H1 (cell line): ENCODE results near the gene TDRD9. TPM values are rescaled to one million over a fixed set of nuclear protein-coding genes. Genes with fewer than 3 reads are reported as not detected.

Experiments
- CTCF ChIA-PET: fragments of 300-600 bp; sonication (Branson Sonifier 250); formaldehyde crosslinking; loops from one replicate; lab custom pipeline; 2021; ENCODE audit not compliant: partially characterized antibody; lab: Charles Lee
- POLR2A ChIA-PET: fragments of 300-600 bp; sonication (Branson Sonifier 250); formaldehyde crosslinking; loops from one replicate; lab custom pipeline; 2021; ENCODE audit warnings: inconsistent platforms; ENCODE audit not compliant: partially characterized antibody; lab: Charles Lee
- DNase-seq, 2 experiments: peaks; one replicate each; pipeline versions ENCODE4 v3.0.0 to v3.0.0-alpha.2; 2010 to 2022; ENCODE audit warnings: low spot score in 2 of 2, low read depth in 1 of 2, mixed read lengths in 1 of 2
- FAIRE-seq: peaks from 2 replicates; lab custom pipeline; 2011; peaks lifted over from hg19 to GRCh38; lab: Jason Lieb, UNC
- H2AFZ ChIP-seq: 2 replicates; pipeline ENCODE4 v1.8.1; 2012; ENCODE audit warnings: low read length, inconsistent platforms
- H2AK5ac ChIP-seq: 2 replicates; pipeline ENCODE4 v1.6.1; 2013; ENCODE audit warnings: low read depth, low read length
- H2BK120ac ChIP-seq: replicated peaks from 2 replicates; pipeline ENCODE3; 2013; ENCODE audit warnings: low read depth, low read length, inconsistent platforms
- H2BK12ac ChIP-seq: 2 replicates; pipeline ENCODE4 v1.6.1; 2013; ENCODE audit warnings: low read depth, low read length
- H2BK15ac ChIP-seq: 2 replicates; pipeline ENCODE4 v1.6.1; 2013; ENCODE audit warnings: low read length
- H2BK20ac ChIP-seq: 2 replicates; pipeline ENCODE4 v1.6.1; 2013; ENCODE audit warnings: low read length
- H2BK5ac ChIP-seq: 2 replicates; pipeline ENCODE4 v1.6.1; 2013; ENCODE audit warnings: low read depth, low read length
- H3K14ac ChIP-seq: 2 replicates; pipeline ENCODE4 v1.6.1; 2013; ENCODE audit warnings: inconsistent platforms; ENCODE audit not compliant: insufficient read length
- H3K18ac ChIP-seq: 2 replicates; pipeline ENCODE4 v1.6.1; 2013; ENCODE audit warnings: low read length; ENCODE audit errors: extremely low read depth
- H3K23ac ChIP-seq: 2 replicates; pipeline ENCODE4 v1.6.1; 2013; ENCODE audit warnings: inconsistent platforms; ENCODE audit not compliant: insufficient read length
- H3K23me2 ChIP-seq: 2 replicates; pipeline ENCODE4 v1.6.1; 2013; ENCODE audit warnings: low read depth, low read length
- H3K27ac ChIP-seq: 2 replicates; pipeline ENCODE4 v1.6.1; 2011; ENCODE audit warnings: low read depth, low read length, inconsistent platforms
- H3K27me3 ChIP-seq, 4 experiments: replicated peaks in 1 of 4; 1 replicate in 1 of 4; 2 replicates in 3 of 4; pipeline versions ENCODE4 v1.6.1 to v1.8.1; 2011 to 2013; ENCODE audit warnings: low read length in 3 of 4, mild to moderate bottlenecking in 3 of 4, inconsistent platforms in 2 of 4, mixed read lengths in 2 of 4, moderate library complexity in 1 of 4; ENCODE audit not compliant: control insufficient read depth in 3 of 4, insufficient read depth in 3 of 4; ENCODE audit errors: extremely low read depth in 1 of 4
- H3K36me3 ChIP-seq, 4 experiments: 2 replicates each; pipeline versions ENCODE4 v1.6.1 to v1.8.1; 2011 to 2013; ENCODE audit warnings: mild to moderate bottlenecking in 4 of 4, low read length in 3 of 4, moderate library complexity in 2 of 4, control low read depth in 1 of 4, inconsistent platforms in 1 of 4; ENCODE audit not compliant: insufficient read depth in 4 of 4, control insufficient read depth in 2 of 4
- H3K4ac ChIP-seq: replicated peaks from 2 replicates; pipeline ENCODE3; 2013; ENCODE audit warnings: low read length, low read depth, mixed read lengths, inconsistent platforms; ENCODE audit not compliant: insufficient read length
- H3K4me1 ChIP-seq, 4 experiments: replicated peaks in 1 of 4; 1 replicate in 1 of 4; 2 replicates in 3 of 4; pipeline versions ENCODE4 v1.6.1 to v1.8.1; 2011 to 2013; ENCODE audit warnings: low read length in 3 of 4, inconsistent platforms in 2 of 4, mixed read lengths in 1 of 4; ENCODE audit not compliant: insufficient read depth in 4 of 4, control insufficient read depth in 3 of 4
- H3K4me2 ChIP-seq, 2 experiments: 2 replicates each; pipeline versions ENCODE4 v1.6.1 to v1.8.1; 2011 to 2013; ENCODE audit warnings: low read depth in 2 of 2, low read length in 2 of 2, control low read depth in 1 of 2, inconsistent platforms in 1 of 2, mild to moderate bottlenecking in 1 of 2; ENCODE audit not compliant: insufficient read depth in 1 of 2
- H3K4me3 ChIP-seq, 4 experiments: fragments of 200-600, 300-600 bp in 1 of 4; sonication (generic), shearing (Covaris generic), sonication (Bioruptor Twin) in 1 of 4; 2 replicates each; pipeline versions ENCODE4 v1.5.1 to v1.8.1; 2011 to 2016; ENCODE audit warnings: low read length in 4 of 4, low read depth in 3 of 4, control low read depth in 2 of 4, inconsistent platforms in 2 of 4, mild to moderate bottlenecking in 2 of 4, mixed read lengths in 1 of 4, moderate library complexity in 1 of 4; ENCODE audit not compliant: insufficient read depth in 2 of 4; ENCODE audit errors: extremely low read depth in 1 of 4
- H3K56ac ChIP-seq: replicated peaks from 2 replicates; pipeline ENCODE3; 2013; ENCODE audit warnings: low read depth, mild to moderate bottlenecking, mixed read lengths, low read length, inconsistent platforms; ENCODE audit not compliant: insufficient read length
- H3K79me1 ChIP-seq: 2 replicates; pipeline ENCODE4 v1.6.1; 2013; ENCODE audit warnings: low read depth, low read length, control low read depth
- H3K79me2 ChIP-seq, 2 experiments: 2 replicates each; pipeline versions ENCODE4 v1.6.1 to v1.8.1; 2012 to 2013; ENCODE audit warnings: low read length in 2 of 2, mild to moderate bottlenecking in 2 of 2, inconsistent platforms in 1 of 2; ENCODE audit not compliant: insufficient read depth in 2 of 2, control insufficient read depth in 1 of 2
- H3K9ac ChIP-seq, 4 experiments: replicated peaks in 1 of 4; 1 replicate in 1 of 4; 2 replicates in 3 of 4; pipeline versions ENCODE4 v1.6.1 to v1.8.1; 2011 to 2013; ENCODE audit warnings: low read depth in 3 of 4, low read length in 3 of 4, control low read depth in 2 of 4, mild to moderate bottlenecking in 2 of 4, moderate library complexity in 2 of 4, inconsistent platforms in 1 of 4; ENCODE audit errors: extremely low read depth in 1 of 4
- H3K9me3 ChIP-seq, 2 experiments: 2 replicates each; pipeline versions ENCODE4 v1.6.1 to v1.8.1; 2012 to 2013; ENCODE audit warnings: mild to moderate bottlenecking in 2 of 2, moderate library complexity in 2 of 2, control low read depth in 1 of 2, inconsistent platforms in 1 of 2, low read depth in 1 of 2, low read length in 1 of 2, mixed read lengths in 1 of 2; ENCODE audit not compliant: insufficient read depth in 2 of 2
- H4K20me1 ChIP-seq, 2 experiments: replicated peaks in 1 of 2; 2 replicates each; pipeline versions ENCODE3 to v1.8.1; 2011 to 2013; ENCODE audit warnings: inconsistent platforms in 2 of 2, low read length in 2 of 2, mild to moderate bottlenecking in 1 of 2; ENCODE audit not compliant: insufficient read depth in 2 of 2, control insufficient read depth in 1 of 2
- H4K5ac ChIP-seq: 2 replicates; pipeline ENCODE4 v1.6.1; 2013; ENCODE audit warnings: low read length, low read depth, mixed read lengths, inconsistent platforms; ENCODE audit not compliant: insufficient read length
- H4K8ac ChIP-seq: 2 replicates; pipeline ENCODE4 v1.8.0; 2013; ENCODE audit warnings: mild to moderate bottlenecking, moderate library complexity, low read length, inconsistent platforms; ENCODE audit not compliant: insufficient read depth; ENCODE audit errors: extremely low read depth
- H4K91ac ChIP-seq: replicated peaks from 2 replicates; pipeline ENCODE3; 2013; ENCODE audit warnings: low read length, mixed read lengths, inconsistent platforms; ENCODE audit not compliant: insufficient read length
- BRCA1 ChIP-seq: IDR thresholded peaks from 2 replicates; pipeline ENCODE4 v1.6.1; 2012; ENCODE audit warnings: low read depth, low read length, improper control_type of control experiment
- CHD2 ChIP-seq: IDR thresholded peaks from 2 replicates; pipeline ENCODE4 v1.6.1; 2012; ENCODE audit warnings: low read length, improper control_type of control experiment
- EP300 ChIP-seq, 2 experiments: IDR thresholded peaks; 1 replicate in 1 of 2; 2 replicates in 1 of 2; pipeline ENCODE4 v1.6.1; 2011 to 2012; ENCODE audit warnings: low read depth in 2 of 2, low read length in 2 of 2, mild to moderate bottlenecking in 2 of 2, borderline replicate concordance in 1 of 2, inconsistent platforms in 1 of 2, moderate library complexity in 1 of 2
- GABPA ChIP-seq: IDR thresholded peaks from 2 replicates; pipeline ENCODE4 v1.6.1; 2011; ENCODE audit warnings: mild to moderate bottlenecking, low read length, moderate library complexity, borderline replicate concordance; ENCODE audit not compliant: insufficient read depth
- NANOG ChIP-seq: IDR thresholded peaks from 2 replicates; pipeline ENCODE4 v1.6.1; 2011; ENCODE audit warnings: low read length, low read depth, mild to moderate bottlenecking, inconsistent platforms; ENCODE audit not compliant: insufficient read depth, poor library complexity, severe bottlenecking
- RAD21 ChIP-seq, 2 experiments: IDR thresholded peaks in 1 of 2; conservative IDR thresholded peaks in 1 of 2; 2 replicates each; pipeline ENCODE4 v1.6.1; 2011; ENCODE audit warnings: low read depth in 2 of 2, low read length in 2 of 2, improper control_type of control experiment in 1 of 2, inconsistent platforms in 1 of 2, mild to moderate bottlenecking in 1 of 2, moderate library complexity in 1 of 2
- RXRA ChIP-seq: IDR thresholded peaks from 2 replicates; pipeline ENCODE4 v1.6.1; 2011; ENCODE audit warnings: low read depth, mild to moderate bottlenecking, low read length, moderate library complexity; ENCODE audit not compliant: insufficient read depth
- SIRT6 ChIP-seq: IDR thresholded peaks from one replicate; pipeline ENCODE4 v1.7.1; 2012; ENCODE audit warnings: low read length, inconsistent platforms
- SP4 ChIP-seq: IDR thresholded peaks from 2 replicates; pipeline ENCODE4 v1.6.1; 2012; ENCODE audit warnings: low read length, inconsistent platforms
- TBP ChIP-seq: IDR thresholded peaks from 2 replicates; pipeline ENCODE4 v1.6.1; 2011; ENCODE audit warnings: low read depth, low read length, improper control_type of control experiment
- WGBS, 2 experiments: shearing (Covaris generic) in 1 of 2; methylation state at CpG; one replicate each; pipeline versions ENCODE4 v1.1.6 to v1.1.7; 2013 to 2015; ENCODE audit warnings: low lambda C conversion rate in 2 of 2, mixed read lengths in 2 of 2, inconsistent platforms in 1 of 2, low coverage in 1 of 2, missing lambda C conversion rate in 1 of 2; ENCODE audit not compliant: insufficient replicate concordance in 2 of 2, insufficient coverage in 1 of 2, insufficient read length in 1 of 2; ENCODE audit errors: extremely low coverage in 1 of 2, missing lambda C conversion rate in 1 of 2; 5-methylcytosine and 5-hydroxymethylcytosine counted together
- polyA plus RNA-seq, 7 experiments: library from polyadenylated mRNA; depleted of rRNA in 3 of 7; stranded (reverse) in 5 of 7; unstranded in 2 of 7; fragments of >200 nt in 5 of 7; fragments of 200-250 nt in 2 of 7; gene quantifications; 1 replicate in 5 of 7; 2 replicates in 1 of 7; 4 replicates in 1 of 7; pipeline versions ENCODE4 v1.2.1 to v1.2.3, GENCODE V29; 2011 to 2013; ENCODE audit warnings: missing spikeins in 2 of 7, mixed read lengths in 2 of 7
- total RNA-seq: library from RNA; stranded (reverse); fragmentation: NEBNext Ultra II Directional; extraction: Animal tissue kit (Norgen Biotek cat#: 25700); gene quantifications from 2 replicates; pipeline ENCODE4 v1.2.1, GENCODE V29; 2021
- TF ChIP-seq, protein P1 (sequence below): IDR thresholded peaks from 2 replicates; pipeline ENCODE4 v1.6.1; 2011; ENCODE audit warnings: low read depth, mild to moderate bottlenecking, low read length; ENCODE audit not compliant: insufficient read depth

Gene TDRD9
- total and polyA plus RNA-seq, 2 of the 8 experiments (the other 6 are each of a cell fraction or from before 2014, with no cell fraction given) = not detected

DNA sequence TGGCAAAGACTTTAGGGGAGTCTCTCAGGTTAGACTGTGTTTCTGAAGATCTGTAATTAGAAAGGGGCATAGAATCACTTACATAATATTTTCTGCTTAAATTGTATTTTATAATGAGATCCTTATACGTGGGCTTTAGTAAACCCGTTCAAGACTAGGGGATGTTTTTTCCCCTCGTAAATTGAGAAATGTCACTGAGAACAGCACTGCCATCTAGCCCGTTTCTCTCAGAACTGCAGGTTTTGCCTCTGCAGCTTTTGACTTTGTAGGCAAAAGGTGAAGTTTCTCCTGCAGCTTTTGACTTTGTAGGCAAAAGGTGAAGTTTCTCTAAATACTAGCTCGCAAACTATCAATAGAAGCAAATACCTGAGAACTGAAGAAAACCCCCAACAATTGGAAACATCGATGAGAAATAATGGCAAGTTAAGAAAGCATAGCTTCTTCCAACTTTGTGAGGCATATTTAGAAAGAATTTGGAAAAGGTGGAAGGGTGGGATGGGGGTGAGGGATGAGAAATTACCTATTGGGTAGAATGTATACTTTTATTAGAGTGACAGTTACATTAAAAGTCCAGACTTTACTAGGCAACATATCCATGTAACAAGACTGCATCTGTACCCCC lies 147.4 kb downstream of the TDRD9 start:
- Histone ChIP-seq H2AFZ (no peak overlapping the region), H3K56ac (no peak overlapping the region), H3K9ac (no peak overlapping the region), H3K23me2 (no peaks in the 10 kb centered on the region), H3K79me2 (no peaks in the 10 kb centered on the region), H3K9me3 (peaks cover 7 to 8% of the 10 kb centered on the region in 2 experiments), H3K23ac (no peak overlapping the region), H3K36me3 (no peaks in the 10 kb centered on the region), H4K91ac (no peak overlapping the region), H4K5ac (no peak overlapping the region), H3K18ac (no peak overlapping the region), H3K27me3 (no peaks in the 10 kb centered on the region), H3K4ac (no peak overlapping the region), H2BK5ac (no peak overlapping the region), H2AK5ac (no peak overlapping the region), H2BK20ac (no peak overlapping the region), H3K27ac (no peak overlapping the region), H3K4me3 (no peak overlapping the region), H2BK15ac (no peak overlapping the region), H3K4me2 (no peak overlapping the region), H3K4me1 (no peaks in the 10 kb centered on the region), H2BK120ac (no peak overlapping the region), H3K79me1 (no peaks in the 10 kb centered on the region), H4K8ac (no peak overlapping the region), H3K14ac (no peak overlapping the region), H2BK12ac (no peak overlapping the region), H4K20me1 (no peaks in the 10 kb centered on the region)
- DNase-seq (no peak), FAIRE-seq (peak; percentile 90)
- 53% methylated on average over 6 of the region's 6 CpGs; no CpG with 5 or more reads in 1 of the 2 experiments for WGBS, 2 experiments
- POLR2A ChIA-PET = no interaction called here
- CTCF ChIA-PET = interaction anchor here (0.6 to 4.6 kb wide), 25 partner anchors 9 to 520 kb away, joined by 3 to 62 read pairs (median 3); partner anchors contain the start of gene ASPG
- TF ChIP-seq NANOG (no peak), CHD2 (no peak), TBP (no peak), EP300 (IDR thresholded peaks at IDR 0.05; ENCODE audit: borderline replicate concordance in 1 of 2, low read depth in 2 of 2, low read length in 2 of 2) (no peak), RXRA (no peak), SIRT6 (no peak), SP4 (no peak), BRCA1 (no peak), RAD21 (IDR thresholded peaks at IDR 0.05 in 1 of 2, conservative IDR thresholded peaks at IDR 0.05 in 1 of 2; ENCODE audit: low read depth in 2 of 2, low read length in 2 of 2) (peak; percentile 57 to 67), GABPA (no peak)
- TF ChIP-seq, protein P1, sequence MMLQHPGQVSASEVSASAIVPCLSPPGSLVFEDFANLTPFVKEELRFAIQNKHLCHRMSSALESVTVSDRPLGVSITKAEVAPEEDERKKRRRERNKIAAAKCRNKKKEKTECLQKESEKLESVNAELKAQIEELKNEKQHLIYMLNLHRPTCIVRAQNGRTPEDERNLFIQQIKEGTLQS = no peak
